ENCODE results near the gene ERC1. TPM values are rescaled to one million over a fixed set of nuclear protein-coding genes. Genes with fewer than 3 reads are reported as not detected.

Gene ERC1
- total RNA-seq, 4 donors from 2014 or later, result 50.0 to 88.1 (median 59.7) TPM

- H3K36me3 ChIP-seq, result no peaks in the 10 kb centered on the region
- no peaks in the 10 kb centered on the region for H3K27me3 ChIP-seq
- intact Hi-C loops (cut with DNase I), result no loop called here
- H3K27ac ChIP-seq (replicated peaks in 1 of 4), result no peak overlapping the region
- whole genome bisulfite sequencing, result 96% methylated on average over 4 of the region's 4 CpGs
- peaks cover 13 to 25% (median 22%) of the 10 kb centered on the region in 4 donors for H3K4me1 ChIP-seq
- H3K9me3 ChIP-seq, result peaks cover 0 to 17% (median 6%) of the 10 kb centered on the region in 4 donors
- TF ChIP-seq POLR2AphosphoS5 (IDR thresholded peaks at IDR 0.05) (no peak), POLR2A (IDR thresholded peaks at IDR 0.05; ENCODE audit: low read depth) (no peak), EP300 (IDR thresholded peaks at IDR 0.05) (no peak), CTCF (IDR thresholded peaks at IDR 0.05) (no peak)
- no peak for DNase-seq (ENCODE audit: extremely low spot score)
- no peak overlapping the region for H3K4me3 ChIP-seq
Measured at GRCh38 chr12:1056390-1056789, 65.4 kb downstream of the ERC1 start.

- Histone ChIP-seq H3K27me3 (no peaks in the 10 kb centered on the region), H3K4me1 (peaks cover 13 to 21% (median 18%) of the 10 kb centered on the region in 4 donors), H3K36me3 (no peaks in the 10 kb centered on the region), H3K4me3 (no peak overlapping the region), H3K27ac (replicated peaks in 1 of 4) (no peak overlapping the region), H3K9me3 (peaks cover 0 to 23% (median 10%) of the 10 kb centered on the region in 4 donors)
- TF ChIP-seq EP300 (IDR thresholded peaks at IDR 0.05) (no peak), POLR2A (IDR thresholded peaks at IDR 0.05; ENCODE audit: low read depth) (no peak)
- WGBS, result 98% methylated on average over 2 of the region's 2 CpGs
- intact Hi-C loops (cut with DNase I), result no loop called here
- no peak for DNase-seq (ENCODE audit: extremely low spot score)
Measured at GRCh38 chr12:1058423-1058822, 67.4 kb downstream of the ERC1 start.

GRCh38 chr12:1059162-1059561 lies 68.1 kb downstream of the ERC1 start:
- TF ChIP-seq CTCF (IDR thresholded peaks at IDR 0.05) (no peak), POLR2AphosphoS5 (IDR thresholded peaks at IDR 0.05) (no peak), EP300 (IDR thresholded peaks at IDR 0.05) (no peak), POLR2A (IDR thresholded peaks at IDR 0.05; ENCODE audit: low read depth) (no peak)
- intact Hi-C loops (cut with DNase I), result no loop called here
- H3K27me3 ChIP-seq, result no peaks in the 10 kb centered on the region

GRCh38 chr12:1063852-1064251 lies 72.8 kb downstream of the ERC1 start:
- Histone ChIP-seq H3K27me3 (no peaks in the 10 kb centered on the region), H3K4me1 (peaks cover 0 to 4% (median 0%) of the 10 kb centered on the region in 4 donors), H3K27ac (replicated peaks in 1 of 4) (no peak overlapping the region), H3K9me3 (peaks cover 0 to 30% (median 20%) of the 10 kb centered on the region in 4 donors), H3K4me3 (no peak overlapping the region), H3K36me3 (no peaks in the 10 kb centered on the region)
- WGBS, result 100% methylated on average over 1 of the region's 1 CpG
- no peak for DNase-seq (ENCODE audit: extremely low spot score)
- intact Hi-C loops (cut with DNase I), result no loop called here
- TF ChIP-seq POLR2AphosphoS5 (IDR thresholded peaks at IDR 0.05) (no peak), CTCF (IDR thresholded peaks at IDR 0.05) (no peak), POLR2A (IDR thresholded peaks at IDR 0.05; ENCODE audit: low read depth) (no peak), EP300 (IDR thresholded peaks at IDR 0.05) (no peak)

More at GRCh38 chr12:1059162-1059561, 68.1 kb downstream of the ERC1 start:
- Histone ChIP-seq H3K9me3 (peaks cover 0 to 31% (median 17%) of the 10 kb centered on the region in 4 donors), H3K27ac (replicated peaks in 1 of 4) (no peak overlapping the region), H3K4me1 (peaks cover 5 to 14% (median 10%) of the 10 kb centered on the region in 4 donors), H3K4me3 (no peak overlapping the region), H3K36me3 (no peaks in the 10 kb centered on the region)
- no peak for DNase-seq (ENCODE audit: extremely low spot score)

GRCh38 chr12:1064317-1064716 lies 73.3 kb downstream of the ERC1 start:
- intact Hi-C loops (cut with DNase I), result no loop called here
- H3K36me3 ChIP-seq, result no peaks in the 10 kb centered on the region
- 100% methylated on average over 2 of the region's 2 CpGs for WGBS
- no peak overlapping the region for H3K4me3 ChIP-seq
- DNase-seq (ENCODE audit: extremely low spot score), result no peak
- peaks cover 0 to 25% (median 17%) of the 10 kb centered on the region in 4 donors for H3K9me3 ChIP-seq
- H3K27me3 ChIP-seq, result no peaks in the 10 kb centered on the region
- H3K4me1 ChIP-seq, result peaks cover 0 to 4% (median 0%) of the 10 kb centered on the region in 4 donors
- TF ChIP-seq EP300 (IDR thresholded peaks at IDR 0.05) (no peak), CTCF (IDR thresholded peaks at IDR 0.05) (no peak), POLR2AphosphoS5 (IDR thresholded peaks at IDR 0.05) (no peak), POLR2A (IDR thresholded peaks at IDR 0.05; ENCODE audit: low read depth) (no peak)
- H3K27ac ChIP-seq (replicated peaks in 1 of 4), result no peak overlapping the region

Data from esophagus muscularis mucosa (tissue), 4 donors.